Osteoblast (primary cell): ENCODE results near the gene SNAPIN. TPM values are rescaled to one million over a fixed set of nuclear protein-coding genes. Genes with fewer than 3 reads are reported as not detected.

ENCODE experiments used
- DNase-seq: peaks from one replicate; pipeline ENCODE4 v3.0.0; 2011; ENCODE audit warnings: low spot score, mixed read lengths; ENCODE audit not compliant: insufficient read length; ENCODE audit errors: missing footprints
- H2AFZ ChIP-seq: 2 replicates; pipeline ENCODE4 v1.6.0; 2011; ENCODE audit warnings: mild to moderate bottlenecking, low read length
- H3K27ac ChIP-seq: 2 replicates; pipeline ENCODE4 v1.5.1; 2011; ENCODE audit warnings: mild to moderate bottlenecking, low read depth, low read length, moderate library complexity
- H3K27me3 ChIP-seq: 2 replicates; pipeline ENCODE4 v1.6.0; 2012; ENCODE audit warnings: mild to moderate bottlenecking, control low read depth, inconsistent platforms, low read length, moderate library complexity; ENCODE audit not compliant: insufficient read depth
- H3K36me3 ChIP-seq: 2 replicates; pipeline ENCODE4 v1.5.1; 2011; ENCODE audit warnings: mild to moderate bottlenecking, low read length, control low read depth, moderate library complexity; ENCODE audit not compliant: insufficient read depth
- H3K4me1 ChIP-seq: 2 replicates; pipeline ENCODE4 v1.5.1; 2011; ENCODE audit warnings: mild to moderate bottlenecking, low read length, control low read depth, moderate library complexity; ENCODE audit not compliant: insufficient read depth
- H3K4me2 ChIP-seq: 2 replicates; pipeline ENCODE4 v1.6.0; 2011; ENCODE audit warnings: mild to moderate bottlenecking, low read length; ENCODE audit not compliant: insufficient read depth
- H3K4me3 ChIP-seq: fragments of 200-600 bp; sonication (generic); 3 replicates; pipeline ENCODE4 v1.5.1; 2012; ENCODE audit warnings: mild to moderate bottlenecking, low read length, inconsistent platforms; ENCODE audit not compliant: insufficient read depth
- H3K79me2 ChIP-seq: 2 replicates; pipeline ENCODE4 v1.6.0; 2012; ENCODE audit warnings: mild to moderate bottlenecking, low read length, control low read depth, inconsistent platforms; ENCODE audit not compliant: insufficient read depth
- H3K9me3 ChIP-seq: 2 replicates; pipeline ENCODE4 v1.5.1; 2011; ENCODE audit warnings: low read depth, low read length, control low read depth
- H4K20me1 ChIP-seq: 2 replicates; pipeline ENCODE4 v1.6.0; 2012; ENCODE audit warnings: mild to moderate bottlenecking, low read length, control low read depth; ENCODE audit not compliant: insufficient read depth
- total RNA-seq: library from RNA; depleted of rRNA; stranded (reverse); fragments of >200 nt; gene quantifications from 2 replicates; pipeline ENCODE4 v1.2.3, GENCODE V29; 2012
- TF ChIP-seq, protein P1 (sequence below): IDR thresholded peaks from 2 replicates; pipeline ENCODE4 v1.5.1; 2011; ENCODE audit warnings: mild to moderate bottlenecking, low read depth, low read length, moderate library complexity; ENCODE audit errors: extremely low read depth

The SNAPIN gene
- total RNA-seq, 1 donor: 53.6 TPM

DNA sequence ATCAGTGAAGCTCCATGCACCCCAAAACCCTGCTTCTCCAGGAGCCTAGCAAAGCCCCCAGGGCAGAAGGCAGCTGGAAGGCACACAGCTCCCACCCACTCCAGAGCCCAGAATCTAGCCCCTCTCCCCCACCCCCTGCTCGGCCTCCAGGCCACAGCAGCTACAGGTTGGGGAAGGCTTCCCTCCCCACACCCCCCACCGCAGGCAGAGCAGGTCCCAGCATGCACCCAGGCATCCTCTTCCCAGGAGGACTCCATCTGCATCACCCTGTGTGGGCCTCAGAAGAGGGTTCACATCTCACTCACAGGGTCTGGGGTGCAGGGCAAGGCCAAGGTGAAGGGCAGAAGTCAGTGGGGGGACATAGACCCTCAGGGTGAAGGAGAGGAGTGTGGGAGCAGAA, 43.1 kb upstream of the SNAPIN start:
- Histone ChIP-seq H3K79me2 (peaks cover 30% of the 10 kb centered on the region), H3K9me3 (no peaks in the 10 kb centered on the region), H3K27ac (no peak overlapping the region), H4K20me1 (peaks cover 14% of the 10 kb centered on the region), H3K36me3 (peaks cover 24% of the 10 kb centered on the region), H3K4me1 (peaks cover 24% of the 10 kb centered on the region), H3K4me2 (no peak overlapping the region), H3K27me3 (no peaks in the 10 kb centered on the region), H3K4me3 (no peak overlapping the region), H2AFZ (no peak overlapping the region)
- TF ChIP-seq, protein P1, sequence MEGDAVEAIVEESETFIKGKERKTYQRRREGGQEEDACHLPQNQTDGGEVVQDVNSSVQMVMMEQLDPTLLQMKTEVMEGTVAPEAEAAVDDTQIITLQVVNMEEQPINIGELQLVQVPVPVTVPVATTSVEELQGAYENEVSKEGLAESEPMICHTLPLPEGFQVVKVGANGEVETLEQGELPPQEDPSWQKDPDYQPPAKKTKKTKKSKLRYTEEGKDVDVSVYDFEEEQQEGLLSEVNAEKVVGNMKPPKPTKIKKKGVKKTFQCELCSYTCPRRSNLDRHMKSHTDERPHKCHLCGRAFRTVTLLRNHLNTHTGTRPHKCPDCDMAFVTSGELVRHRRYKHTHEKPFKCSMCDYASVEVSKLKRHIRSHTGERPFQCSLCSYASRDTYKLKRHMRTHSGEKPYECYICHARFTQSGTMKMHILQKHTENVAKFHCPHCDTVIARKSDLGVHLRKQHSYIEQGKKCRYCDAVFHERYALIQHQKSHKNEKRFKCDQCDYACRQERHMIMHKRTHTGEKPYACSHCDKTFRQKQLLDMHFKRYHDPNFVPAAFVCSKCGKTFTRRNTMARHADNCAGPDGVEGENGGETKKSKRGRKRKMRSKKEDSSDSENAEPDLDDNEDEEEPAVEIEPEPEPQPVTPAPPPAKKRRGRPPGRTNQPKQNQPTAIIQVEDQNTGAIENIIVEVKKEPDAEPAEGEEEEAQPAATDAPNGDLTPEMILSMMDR: no peak
- DNase-seq: no peak

DNA sequence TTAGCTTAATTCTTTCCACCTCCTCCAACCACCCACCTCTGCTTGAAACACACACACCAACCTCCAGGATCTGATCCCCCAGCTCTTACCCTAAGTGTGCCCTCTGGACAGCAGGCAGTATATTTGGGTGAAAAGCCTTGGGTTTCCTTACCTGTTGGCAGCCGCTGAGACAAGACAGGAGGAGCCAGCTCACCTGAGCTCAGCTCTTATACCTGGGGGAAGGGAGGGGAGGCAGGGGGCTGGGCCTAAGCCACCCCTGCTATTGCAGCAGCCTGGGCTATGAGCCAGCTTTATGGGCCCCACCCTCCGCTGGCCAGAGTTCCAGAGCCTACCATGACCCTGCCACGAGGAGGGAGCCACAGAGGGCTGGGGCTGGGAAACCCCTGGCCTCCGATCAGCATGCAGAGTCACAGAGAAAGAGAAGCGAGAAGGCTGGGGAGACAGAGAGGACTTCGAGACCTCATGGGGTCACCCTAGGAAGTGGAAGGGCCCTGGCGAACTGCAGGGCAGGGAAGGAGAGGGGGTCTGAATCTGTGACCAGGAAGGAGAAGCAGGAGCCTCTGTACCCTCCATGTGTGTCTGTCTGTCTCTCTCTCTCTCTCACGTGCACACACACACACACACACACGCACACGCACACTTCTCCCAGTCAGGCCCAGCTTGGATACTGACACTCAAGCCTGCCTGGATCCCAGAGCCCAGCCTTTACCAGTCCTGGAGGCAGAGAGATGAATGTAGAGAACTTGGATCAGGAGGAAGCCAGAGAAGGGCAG, 42.2 kb upstream of the SNAPIN start, which contains the start of gene S100A14:
Gene S100A14, minus strand, starts transcription at position 182 of the 773 bp plus-strand sequence. CDS start 467 bp downstream, outside the sequence.
- TF ChIP-seq, protein P1: no peak

DNA sequence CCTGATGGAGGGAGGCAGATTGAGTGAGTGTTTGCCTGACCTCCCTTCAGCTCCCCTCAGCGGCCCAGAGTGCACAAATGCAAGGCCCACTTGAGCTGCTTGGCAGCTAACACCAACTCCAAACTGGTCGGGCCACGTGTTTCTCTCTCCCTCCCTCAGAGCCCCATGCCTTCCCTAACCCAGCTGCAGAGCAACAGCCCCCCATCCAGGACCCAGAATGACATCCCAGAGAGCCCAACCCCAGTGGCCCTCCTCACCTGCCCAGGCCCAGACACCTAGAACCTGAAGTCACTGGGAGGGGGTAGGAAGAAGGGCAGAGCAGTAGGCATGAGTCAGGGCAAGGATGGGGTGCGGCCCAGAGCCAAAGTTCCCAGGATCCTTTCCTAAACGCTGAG, 41.6 kb upstream of the SNAPIN start:
- H4K20me1 ChIP-seq: peaks cover 3% of the 10 kb centered on the region
- peaks cover 12% of the 10 kb centered on the region for H3K4me1 ChIP-seq
- no peak for DNase-seq
- no peak overlapping the region for H3K4me3 ChIP-seq
- H3K27me3 ChIP-seq: no peaks in the 10 kb centered on the region
- H3K79me2 ChIP-seq: peaks cover 16% of the 10 kb centered on the region
- no peak overlapping the region for H3K27ac ChIP-seq
- TF ChIP-seq, protein P1: no peak
- no peak overlapping the region for H3K4me2 ChIP-seq
- H3K36me3 ChIP-seq: peaks cover 36% of the 10 kb centered on the region
- H3K9me3 ChIP-seq: no peaks in the 10 kb centered on the region
- H2AFZ ChIP-seq: no peak overlapping the region

More for the DNA sequence above, 42.2 kb upstream of the SNAPIN start, which contains the start of gene S100A14:
- Histone ChIP-seq H3K4me3 (no peak within 1 kb of the TSS), H4K20me1 (peaks cover 9% of the 10 kb centered on the region), H3K9me3 (no peaks in the 10 kb centered on the region), H3K4me1 (peaks cover 16% of the 10 kb centered on the region), H3K79me2 (peaks cover 22% of the 10 kb centered on the region), H3K27ac (no peak within 1 kb of the TSS), H3K27me3 (no peaks in the 10 kb centered on the region), H3K4me2 (no peak within 1 kb of the TSS), H3K36me3 (peaks cover 31% of the 10 kb centered on the region), H2AFZ (no peak within 1 kb of the TSS)
- DNase-seq: no peak

DNA sequence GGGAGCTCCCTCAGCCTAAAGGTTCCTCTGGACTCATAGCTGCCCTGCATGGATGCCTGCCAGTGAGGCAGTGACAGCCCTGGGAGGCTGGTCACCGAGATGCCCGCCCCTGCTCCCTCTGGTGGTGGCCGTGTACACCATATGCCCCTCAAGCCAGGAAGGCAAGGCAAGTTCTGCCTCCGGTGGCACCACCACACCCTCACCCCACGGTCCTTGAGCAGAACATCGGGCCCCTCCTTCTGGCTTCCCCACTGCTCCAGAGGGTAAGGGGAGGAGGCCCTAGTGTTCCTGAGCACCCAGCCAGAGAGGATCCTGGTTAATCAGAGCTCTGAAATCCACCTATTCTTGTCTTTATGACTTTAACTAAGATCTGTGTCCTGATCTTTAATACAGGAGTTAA, 40.8 kb upstream of the SNAPIN start:
- DNase-seq: no peak
- no peaks in the 10 kb centered on the region for H3K27me3 ChIP-seq
- H3K4me3 ChIP-seq: no peak overlapping the region
- H3K9me3 ChIP-seq: no peaks in the 10 kb centered on the region
- H3K27ac ChIP-seq: no peak overlapping the region
- H2AFZ ChIP-seq: no peak overlapping the region
- peaks cover 2% of the 10 kb centered on the region for H4K20me1 ChIP-seq
- peaks cover 12% of the 10 kb centered on the region for H3K4me1 ChIP-seq
- H3K36me3 ChIP-seq: peaks cover 44% of the 10 kb centered on the region
- TF ChIP-seq, protein P1: no peak
- H3K79me2 ChIP-seq: peaks cover 12% of the 10 kb centered on the region
- H3K4me2 ChIP-seq: no peak overlapping the region
